GM20431 (cell line): Measurements from ENCODE around the gene RELA.

ENCODE experiments used
- in situ Hi-C: fragments of 300-500 bp; cut with MseI, MboI; formaldehyde crosslinking; loops from one replicate; pipeline ENCODE4 v1.15.0; 2020; ENCODE audit warnings: low sequenced_read_pairs; ENCODE audit not compliant: unreplicated experiment

Gene RELA

GRCh38 chr11:65617136-65617850, 45.4 kb downstream of the RELA start:
- in situ Hi-C loops = no loop called here

DNA sequence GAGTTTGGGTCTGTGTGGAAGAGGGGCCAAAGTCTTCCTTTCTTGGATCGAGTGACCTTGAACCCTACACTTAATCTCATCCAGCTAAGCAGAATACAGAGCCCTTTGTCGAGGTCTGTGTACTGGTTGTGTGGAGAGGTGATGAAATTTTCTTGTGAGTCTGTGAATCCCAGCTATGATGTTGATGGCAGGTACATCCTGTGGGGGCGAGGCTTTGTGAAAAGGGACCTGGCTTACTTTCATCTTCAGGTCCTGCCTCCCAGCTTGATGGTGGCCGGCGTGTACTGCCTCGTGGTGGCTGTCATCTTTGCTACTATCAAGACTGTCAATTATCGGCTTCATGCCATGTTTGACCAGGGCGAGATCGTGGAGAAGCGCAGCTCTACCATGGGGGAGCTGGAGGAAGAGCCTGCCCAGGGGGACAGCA, 46.1 kb downstream of the RELA start:
- in situ Hi-C loops = no loop called here

GRCh38 chr11:65615950-65616574, 46.7 kb downstream of the RELA start:
- in situ Hi-C loops = no loop called here

GRCh38 chr11:65615229-65615949, 47.3 kb downstream of the RELA start, which contains the start of gene PCNX3:
PCNX3 (plus strand) TSS chr11:65615776; CDS start chr11:65616312, 536 bp downstream.
- in situ Hi-C loops = no loop called here

DNA sequence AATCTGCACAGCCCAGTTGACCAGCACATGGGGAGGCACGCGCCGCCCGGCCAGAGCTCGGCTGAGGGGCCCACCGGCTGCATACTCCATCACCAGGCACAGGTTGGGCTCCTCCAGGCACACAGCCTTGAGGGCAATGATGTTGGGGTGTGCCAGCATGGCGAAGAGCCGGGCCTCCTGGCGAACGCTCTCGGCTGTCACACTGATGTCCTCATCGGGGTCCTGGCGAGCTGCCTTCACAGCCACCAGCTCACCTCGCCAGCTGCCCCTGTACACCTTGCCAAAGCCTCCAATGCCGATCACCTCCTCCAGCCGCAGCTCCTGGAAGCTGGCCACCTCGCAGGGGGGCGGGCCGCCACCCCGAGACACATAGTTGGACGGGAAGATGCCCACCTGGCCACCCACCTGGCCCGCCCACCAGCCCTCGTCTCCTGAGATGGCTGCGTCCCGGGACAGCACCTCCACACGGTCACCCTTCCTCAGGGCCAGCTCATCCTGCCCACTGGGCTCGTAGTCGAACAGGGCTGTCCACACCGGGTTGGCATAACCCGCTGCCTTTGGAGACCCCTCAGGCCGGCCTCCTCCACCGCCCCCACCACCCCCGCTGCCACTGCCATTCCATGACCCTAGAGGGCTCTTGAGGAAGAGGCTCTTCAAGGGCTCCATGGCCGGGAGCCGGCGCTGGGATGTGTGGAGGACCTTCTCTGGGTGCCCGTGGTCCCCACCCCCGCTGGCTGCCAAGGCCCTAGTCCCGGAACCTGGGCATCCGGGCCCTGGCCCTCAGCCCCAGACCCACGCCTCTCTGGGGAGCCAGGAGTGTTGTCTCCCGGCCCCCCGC, 49.4 kb downstream of the RELA start:
- in situ Hi-C loops = no loop called here

- in situ Hi-C loops = no loop called here
Measured at GRCh38 chr11:65612691-65613090, 50.0 kb downstream of the RELA start.

- in situ Hi-C loops = no loop called here
Measured at GRCh38 chr11:65611758-65612603, 50.7 kb downstream of the RELA start.

DNA sequence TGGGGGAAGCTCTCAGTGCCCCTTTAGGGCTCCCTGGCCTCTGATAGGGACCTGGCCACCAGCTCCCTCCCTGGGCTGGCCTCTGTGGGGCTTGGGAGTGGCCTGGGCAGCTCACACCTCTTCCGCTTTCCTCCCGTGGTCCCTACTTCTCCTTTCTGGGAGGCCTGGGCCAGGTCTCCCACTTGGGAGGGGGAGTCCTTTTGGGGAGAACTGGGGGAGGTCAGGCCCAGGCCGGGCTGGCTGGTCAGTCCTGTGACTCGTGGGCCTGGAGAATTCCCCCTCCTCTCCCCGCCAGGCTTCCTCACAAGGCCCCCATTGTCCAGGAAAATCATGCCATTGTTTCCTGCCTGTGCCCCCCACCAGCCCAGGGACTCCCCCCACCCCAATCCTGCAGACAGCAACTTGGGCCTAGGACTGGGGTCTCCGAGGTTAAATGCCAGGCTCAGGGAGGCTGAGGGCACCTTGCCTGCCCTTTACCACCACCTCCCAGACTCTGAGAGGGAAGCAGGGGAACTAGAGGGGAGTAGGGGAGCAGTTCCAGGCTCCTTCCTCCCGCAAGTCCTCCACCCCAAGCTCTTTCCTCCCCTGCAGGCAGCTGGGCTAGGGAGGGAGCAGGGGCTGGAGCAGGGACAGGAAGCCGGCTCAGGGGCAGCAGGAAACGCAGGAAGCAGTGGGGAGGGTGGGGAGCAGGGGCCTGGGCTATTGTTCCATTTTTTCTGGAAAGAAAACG, 51.5 kb downstream of the RELA start:
- in situ Hi-C loops = no loop called here

- in situ Hi-C loops = no loop called here
Measured at GRCh38 chr11:65610404-65610803, 52.3 kb downstream of the RELA start.

DNA sequence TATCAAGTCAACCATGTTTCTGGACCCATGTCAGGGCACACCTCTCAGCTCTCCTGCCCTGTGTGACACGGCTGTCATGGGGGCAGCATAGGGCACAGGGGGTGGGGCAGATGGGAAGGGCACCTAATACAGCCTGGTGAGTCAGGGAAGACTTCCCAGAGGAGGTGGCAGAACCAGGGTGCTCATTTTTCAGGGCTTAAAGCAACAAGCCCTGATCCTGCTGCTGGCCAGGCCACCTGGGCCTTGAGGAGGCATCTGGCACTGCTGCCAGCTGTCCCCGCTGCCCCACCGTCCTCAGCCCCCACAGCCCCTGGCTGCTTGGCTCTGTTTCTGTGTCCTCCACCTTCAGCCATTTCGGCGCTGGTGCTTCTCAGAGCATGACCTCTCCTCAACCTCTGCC, 53.1 kb downstream of the RELA start:
- in situ Hi-C loops = no loop called here

- in situ Hi-C loops = no loop called here
Measured at GRCh38 chr11:65609229-65609628, 53.5 kb downstream of the RELA start.

DNA sequence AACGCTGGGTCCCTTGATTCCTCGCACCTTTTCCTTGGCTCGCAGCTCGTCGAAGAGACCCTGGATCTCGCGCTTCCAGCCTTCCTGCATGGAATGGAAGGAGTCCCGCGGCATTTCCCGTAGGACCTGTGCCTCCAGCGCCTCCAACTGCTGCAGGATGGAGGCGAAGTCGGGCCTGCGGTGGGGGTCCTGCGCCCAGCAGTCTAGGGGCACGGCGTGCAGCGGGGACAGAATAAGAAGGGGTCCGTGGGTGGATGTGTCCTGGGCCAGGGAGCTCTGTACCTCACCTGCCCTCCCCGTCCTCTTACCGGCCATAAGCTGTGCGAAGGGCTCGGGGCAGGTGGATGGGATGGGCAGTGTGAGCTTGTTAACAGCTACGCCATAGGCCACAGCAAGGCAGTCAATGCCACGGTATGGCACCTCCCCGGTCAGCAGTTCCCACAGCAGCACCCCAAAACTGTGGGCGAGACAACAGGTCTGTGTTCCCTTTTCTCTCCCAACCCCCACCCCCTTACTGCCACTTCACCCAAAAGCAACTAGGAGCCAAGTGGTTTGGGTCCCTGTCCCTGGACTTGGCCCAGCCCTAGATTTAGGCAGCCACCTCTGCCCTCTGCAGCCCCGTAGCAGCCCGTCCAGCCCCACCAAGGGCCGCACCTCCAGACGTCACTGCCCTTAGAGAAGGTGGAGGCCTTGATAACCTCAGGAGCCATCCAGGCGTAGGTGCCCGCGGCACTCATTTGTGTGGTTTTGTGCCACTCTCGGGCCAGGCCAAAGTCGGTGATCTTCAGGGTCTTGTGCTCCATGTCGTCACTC, 54.9 kb downstream of the RELA start:
- in situ Hi-C loops = no loop called here

- in situ Hi-C loops = no loop called here
Measured at GRCh38 chr11:65606876-65607613, 55.7 kb downstream of the RELA start.

DNA sequence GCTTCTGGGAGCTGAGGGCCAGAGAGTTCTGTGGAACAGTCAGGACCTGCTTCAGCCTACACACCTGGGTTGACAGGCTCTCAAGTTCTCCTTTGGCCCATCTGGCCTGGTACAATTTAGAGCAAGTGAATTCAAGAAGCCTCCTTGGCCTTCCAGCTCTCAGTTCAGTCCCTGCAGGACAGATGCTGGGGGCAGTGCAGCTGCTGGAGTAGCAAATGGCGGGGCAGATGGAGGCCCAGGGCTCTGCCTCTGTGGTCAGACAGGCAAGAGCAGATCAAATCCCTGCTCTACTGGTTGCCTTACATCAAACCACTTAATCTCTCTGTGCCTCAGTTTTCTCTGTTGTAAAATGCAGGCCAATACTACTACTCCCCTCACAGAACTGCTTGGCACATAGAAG, 58.5 kb downstream of the RELA start:
- in situ Hi-C loops = no loop called here
